ENCODE measurements around the gene ZFYVE21. TPM values are rescaled to one million over a fixed set of nuclear protein-coding genes. Genes with fewer than 3 reads are reported as not detected.

ZFYVE21 gene
- total RNA-seq (2014; rRNA removed; shearing (Covaris generic); ENCODE audit: low replicate concordance), result 28.4 and 29.7 TPM in 2 replicates

GRCh38 chr14:103715052-103716000 is at the start of gene ZFYVE21, which contains the start of gene XRCC3:
ZFYVE21 (plus strand) TSS chr14:103715810; CDS start chr14:103715842, 32 bp downstream.
XRCC3 (minus strand) TSS chr14:103715451; CDS start chr14:103711087, 4,364 bp downstream.
- peak within 1 kb of the TSS; percentile 87 for H3K4me3 ChIP-seq (ENCODE audit: low read length)
- H3K79me2 ChIP-seq (ENCODE audit: low read length), result peaks cover 89% of the 10 kb centered on the region
- H3K4me1 ChIP-seq (ENCODE audit: low read length), result peaks cover 47% of the 10 kb centered on the region
- peaks cover 9% of the 10 kb centered on the region; the same call in 1 of the 2 replicates for H4K20me1 ChIP-seq (ENCODE audit: insufficient read depth, low read depth, low read length)
- no peaks in the 10 kb centered on the region for H3K9me3 ChIP-seq (ENCODE audit: low read length)
- peak within 1 kb of the TSS; percentile 71 for H3K27ac ChIP-seq (ENCODE audit: low read length)
- H3K27me3 ChIP-seq (ENCODE audit: low read length), result no peaks in the 10 kb centered on the region
- no peaks in the 10 kb centered on the region for H3K9me2 ChIP-seq (replicated peaks; ENCODE audit: insufficient read depth, low read length)
- peak within 1 kb of the TSS; percentile 32; the same call in 1 of the 2 replicates for H2AFZ ChIP-seq (ENCODE audit: low read length)
- peak; percentile 100 for DNase-seq
- H3K36me3 ChIP-seq (ENCODE audit: insufficient read depth, low read length), result peaks cover 12% of the 10 kb centered on the region
- peak within 1 kb of the TSS; percentile 93 for H3K4me2 ChIP-seq (ENCODE audit: low read depth, low read length, poor library complexity, severe bottlenecking)
- peak within 1 kb of the TSS; percentile 93 for H3K9ac ChIP-seq (ENCODE audit: low read length)

GRCh38 chr14:103667671-103668070 is 47.9 kb upstream of the ZFYVE21 start:
- Histone ChIP-seq H3K79me2 (ENCODE audit: low read length) (peaks cover 37% of the 10 kb centered on the region), H3K9ac (ENCODE audit: low read length) (no peak overlapping the region), H2AFZ (ENCODE audit: low read length) (no peak overlapping the region), H3K4me3 (ENCODE audit: low read length) (no peak overlapping the region), H3K4me2 (ENCODE audit: low read depth, low read length, poor library complexity, severe bottlenecking) (no peak overlapping the region), H3K4me1 (ENCODE audit: low read length) (peaks cover 9% of the 10 kb centered on the region), H3K27me3 (ENCODE audit: low read length) (no peaks in the 10 kb centered on the region), H3K9me2 (replicated peaks; ENCODE audit: insufficient read depth, low read length) (no peaks in the 10 kb centered on the region), H3K27ac (ENCODE audit: low read length) (no peak overlapping the region), H4K20me1 (ENCODE audit: insufficient read depth, low read depth, low read length) (peaks cover 11% of the 10 kb centered on the region; the same call in 1 of the 2 replicates), H3K9me3 (ENCODE audit: low read length) (no peaks in the 10 kb centered on the region), H3K36me3 (ENCODE audit: insufficient read depth, low read length) (peaks cover 29% of the 10 kb centered on the region; the same call in 1 of the 2 replicates)
- no peak for DNase-seq

GRCh38 chr14:103668117-103668516 is 47.5 kb upstream of the ZFYVE21 start:
- H3K79me2 ChIP-seq (ENCODE audit: low read length), result peaks cover 37% of the 10 kb centered on the region
- DNase-seq, result no peak
- no peak overlapping the region for H3K4me2 ChIP-seq (ENCODE audit: low read depth, low read length, poor library complexity, severe bottlenecking)
- H3K9me2 ChIP-seq (replicated peaks; ENCODE audit: insufficient read depth, low read length), result no peaks in the 10 kb centered on the region
- no peaks in the 10 kb centered on the region for H3K9me3 ChIP-seq (ENCODE audit: low read length)
- no peak overlapping the region for H3K27ac ChIP-seq (ENCODE audit: low read length)
- no peak overlapping the region for H3K4me3 ChIP-seq (ENCODE audit: low read length)
- peaks cover 11% of the 10 kb centered on the region; the same call in 1 of the 2 replicates for H4K20me1 ChIP-seq (ENCODE audit: insufficient read depth, low read depth, low read length)
- H3K4me1 ChIP-seq (ENCODE audit: low read length), result peaks cover 9% of the 10 kb centered on the region
- H2AFZ ChIP-seq (ENCODE audit: low read length), result no peak overlapping the region
- peaks cover 33% of the 10 kb centered on the region; the same call in 1 of the 2 replicates for H3K36me3 ChIP-seq (ENCODE audit: insufficient read depth, low read length)
- H3K27me3 ChIP-seq (ENCODE audit: low read length), result no peaks in the 10 kb centered on the region
- no peak overlapping the region for H3K9ac ChIP-seq (ENCODE audit: low read length)

GRCh38 chr14:103669370-103669769 is 46.2 kb upstream of the ZFYVE21 start:
- no peaks in the 10 kb centered on the region for H3K9me2 ChIP-seq (replicated peaks; ENCODE audit: insufficient read depth, low read length)
- no peak overlapping the region for H3K4me3 ChIP-seq (ENCODE audit: low read length)
- peaks cover 11% of the 10 kb centered on the region; the same call in 1 of the 2 replicates for H4K20me1 ChIP-seq (ENCODE audit: insufficient read depth, low read depth, low read length)
- H3K9ac ChIP-seq (ENCODE audit: low read length), result no peak overlapping the region
- H3K27me3 ChIP-seq (ENCODE audit: low read length), result no peaks in the 10 kb centered on the region
- H3K4me2 ChIP-seq (ENCODE audit: low read depth, low read length, poor library complexity, severe bottlenecking), result no peak overlapping the region
- no peak overlapping the region for H2AFZ ChIP-seq (ENCODE audit: low read length)
- peaks cover 25% of the 10 kb centered on the region for H3K79me2 ChIP-seq (ENCODE audit: low read length)
- H3K36me3 ChIP-seq (ENCODE audit: insufficient read depth, low read length), result peaks cover 41% of the 10 kb centered on the region; the same call in 1 of the 2 replicates
- H3K9me3 ChIP-seq (ENCODE audit: low read length), result no peaks in the 10 kb centered on the region
- DNase-seq, result no peak
- no peak overlapping the region for H3K27ac ChIP-seq (ENCODE audit: low read length)
- H3K4me1 ChIP-seq (ENCODE audit: low read length), result no peaks in the 10 kb centered on the region

GRCh38 chr14:103671911-103672310 is 43.7 kb upstream of the ZFYVE21 start:
- Histone ChIP-seq H3K9me3 (ENCODE audit: low read length) (no peaks in the 10 kb centered on the region), H3K4me3 (ENCODE audit: low read length) (no peak overlapping the region), H3K36me3 (ENCODE audit: insufficient read depth, low read length) (peaks cover 55% of the 10 kb centered on the region), H3K9me2 (replicated peaks; ENCODE audit: insufficient read depth, low read length) (no peaks in the 10 kb centered on the region), H3K9ac (ENCODE audit: low read length) (no peak overlapping the region), H2AFZ (ENCODE audit: low read length) (no peak overlapping the region), H3K27me3 (ENCODE audit: low read length) (no peaks in the 10 kb centered on the region), H3K4me1 (ENCODE audit: low read length) (no peaks in the 10 kb centered on the region), H3K79me2 (ENCODE audit: low read length) (peaks cover 10% of the 10 kb centered on the region), H4K20me1 (ENCODE audit: insufficient read depth, low read depth, low read length) (peaks cover 8% of the 10 kb centered on the region; the same call in 1 of the 2 replicates), H3K27ac (ENCODE audit: low read length) (no peak overlapping the region), H3K4me2 (ENCODE audit: low read depth, low read length, poor library complexity, severe bottlenecking) (no peak overlapping the region)
- no peak for DNase-seq

- no peaks in the 10 kb centered on the region for H3K27me3 ChIP-seq (ENCODE audit: low read length)
- H3K27ac ChIP-seq (ENCODE audit: low read length), result no peak overlapping the region
- no peak for DNase-seq
- no peaks in the 10 kb centered on the region for H4K20me1 ChIP-seq (ENCODE audit: insufficient read depth, low read depth, low read length)
- no peak overlapping the region for H3K9ac ChIP-seq (ENCODE audit: low read length)
- no peak overlapping the region for H3K4me2 ChIP-seq (ENCODE audit: low read depth, low read length, poor library complexity, severe bottlenecking)
- H2AFZ ChIP-seq (ENCODE audit: low read length), result no peak overlapping the region
- H3K36me3 ChIP-seq (ENCODE audit: insufficient read depth, low read length), result peaks cover 62% of the 10 kb centered on the region
- H3K4me1 ChIP-seq (ENCODE audit: low read length), result peaks cover 16% of the 10 kb centered on the region
- H3K9me2 ChIP-seq (replicated peaks; ENCODE audit: insufficient read depth, low read length), result no peaks in the 10 kb centered on the region
- H3K4me3 ChIP-seq (ENCODE audit: low read length), result no peak overlapping the region
- peaks cover 14% of the 10 kb centered on the region for H3K79me2 ChIP-seq (ENCODE audit: low read length)
- H3K9me3 ChIP-seq (ENCODE audit: low read length), result no peaks in the 10 kb centered on the region
Observed at GRCh38 chr14:103675957-103676356, 39.7 kb upstream of the ZFYVE21 start.

- Histone ChIP-seq H3K36me3 (ENCODE audit: insufficient read depth, low read length) (peaks cover 53% of the 10 kb centered on the region), H3K9me2 (replicated peaks; ENCODE audit: insufficient read depth, low read length) (no peaks in the 10 kb centered on the region), H3K9ac (ENCODE audit: low read length) (no peak overlapping the region), H4K20me1 (ENCODE audit: insufficient read depth, low read depth, low read length) (no peaks in the 10 kb centered on the region), H2AFZ (ENCODE audit: low read length) (no peak overlapping the region), H3K27me3 (ENCODE audit: low read length) (no peaks in the 10 kb centered on the region), H3K4me1 (ENCODE audit: low read length) (peaks cover 16% of the 10 kb centered on the region), H3K27ac (ENCODE audit: low read length) (no peak overlapping the region), H3K79me2 (ENCODE audit: low read length) (peaks cover 22% of the 10 kb centered on the region), H3K9me3 (ENCODE audit: low read length) (no peaks in the 10 kb centered on the region), H3K4me3 (ENCODE audit: low read length) (no peak overlapping the region), H3K4me2 (ENCODE audit: low read depth, low read length, poor library complexity, severe bottlenecking) (no peak overlapping the region)
- no peak for DNase-seq
Observed at GRCh38 chr14:103676881-103677675, 38.5 kb upstream of the ZFYVE21 start.
